AG04449 (cell line): Measurements from ENCODE around the gene LONP2.
"Not testable (repeated sequence)": the region's sequence is repeated elsewhere in the genome, so short reads cannot be mapped to it uniquely, and the experiment has no call there.

ENCODE experiments used
- CTCF ChIA-PET: fragments of 350-600 bp; formaldehyde crosslinking; extraction: SDS; loops from one replicate; lab custom pipeline; 2021; ENCODE audit warnings: antibody characterized with exemption; lab: Yijun Ruan, JAX
- POLR2A ChIA-PET: fragments of 400-600, 350-600 bp; formaldehyde crosslinking; extraction: SDS; loops from one replicate; lab custom pipeline; 2020; ENCODE audit warnings: antibody characterized with exemption, inconsistent platforms; lab: Yijun Ruan, JAX
- DNase-seq: peaks from one replicate; pipeline ENCODE4 v3.0.0-alpha.2; 2010; ENCODE audit warnings: low read depth, low spot score
- H3K4me3 ChIP-seq: 2 replicates; pipeline ENCODE4 v1.5.1; 2011; ENCODE audit warnings: low read depth, mild to moderate bottlenecking, control low read depth, low read length
- TF ChIP-seq, protein P1 (sequence below): IDR thresholded peaks from one replicate; pipeline ENCODE4 v1.5.1; 2011; ENCODE audit warnings: mild to moderate bottlenecking, moderate library complexity, low read length, control low read depth, inconsistent platforms; ENCODE audit not compliant: insufficient read depth; ENCODE audit errors: missing control alignments

The LONP2 gene

DNA sequence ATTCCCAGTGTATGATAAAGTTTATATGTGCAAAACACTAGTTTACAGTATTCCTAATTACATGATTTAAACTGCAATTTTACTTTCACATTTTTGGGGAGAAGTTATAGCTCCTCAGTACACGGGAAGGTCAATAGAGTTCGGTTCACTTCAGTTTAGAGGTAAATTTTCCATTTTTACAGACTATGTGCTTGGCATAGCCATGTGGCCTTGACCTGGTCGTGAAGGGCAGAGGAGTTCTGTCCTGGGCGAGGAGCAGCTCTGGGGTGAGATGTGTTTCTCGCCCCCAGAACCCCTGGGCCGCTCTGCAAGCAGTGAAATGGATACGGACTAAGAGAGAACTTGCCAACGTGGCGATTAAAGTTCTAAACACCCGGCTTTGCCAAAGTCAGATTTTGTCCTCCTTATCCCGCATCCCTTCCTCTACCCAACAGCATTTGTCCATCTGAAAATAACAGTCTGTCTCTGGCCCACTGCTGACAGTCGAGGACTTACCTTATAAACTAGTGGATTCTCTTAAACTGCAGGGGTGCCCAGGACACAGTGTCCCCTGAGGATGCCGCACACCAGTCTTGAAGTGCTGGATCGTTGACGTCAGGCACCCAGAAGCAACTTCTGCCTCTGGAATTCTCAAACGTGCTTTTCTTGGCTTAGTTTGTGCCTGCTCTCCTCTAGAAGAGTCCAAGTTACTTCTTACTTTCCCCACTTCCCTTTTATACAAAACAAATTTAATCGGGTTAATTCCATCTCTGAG is 142.6 kb downstream of the LONP2 start:
- no peak for DNase-seq
- TF ChIP-seq, protein P1, sequence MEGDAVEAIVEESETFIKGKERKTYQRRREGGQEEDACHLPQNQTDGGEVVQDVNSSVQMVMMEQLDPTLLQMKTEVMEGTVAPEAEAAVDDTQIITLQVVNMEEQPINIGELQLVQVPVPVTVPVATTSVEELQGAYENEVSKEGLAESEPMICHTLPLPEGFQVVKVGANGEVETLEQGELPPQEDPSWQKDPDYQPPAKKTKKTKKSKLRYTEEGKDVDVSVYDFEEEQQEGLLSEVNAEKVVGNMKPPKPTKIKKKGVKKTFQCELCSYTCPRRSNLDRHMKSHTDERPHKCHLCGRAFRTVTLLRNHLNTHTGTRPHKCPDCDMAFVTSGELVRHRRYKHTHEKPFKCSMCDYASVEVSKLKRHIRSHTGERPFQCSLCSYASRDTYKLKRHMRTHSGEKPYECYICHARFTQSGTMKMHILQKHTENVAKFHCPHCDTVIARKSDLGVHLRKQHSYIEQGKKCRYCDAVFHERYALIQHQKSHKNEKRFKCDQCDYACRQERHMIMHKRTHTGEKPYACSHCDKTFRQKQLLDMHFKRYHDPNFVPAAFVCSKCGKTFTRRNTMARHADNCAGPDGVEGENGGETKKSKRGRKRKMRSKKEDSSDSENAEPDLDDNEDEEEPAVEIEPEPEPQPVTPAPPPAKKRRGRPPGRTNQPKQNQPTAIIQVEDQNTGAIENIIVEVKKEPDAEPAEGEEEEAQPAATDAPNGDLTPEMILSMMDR: no peak
- ChIA-PET CTCF (interaction anchor here (2.0 to 2.4 kb wide), 2 partner anchors 237 to 244 kb away, joined by 7 to 13 read pairs; no protein-coding TSS in a partner anchor), POLR2A (no interaction called here)
- H3K4me3 ChIP-seq: no peak overlapping the region

DNA sequence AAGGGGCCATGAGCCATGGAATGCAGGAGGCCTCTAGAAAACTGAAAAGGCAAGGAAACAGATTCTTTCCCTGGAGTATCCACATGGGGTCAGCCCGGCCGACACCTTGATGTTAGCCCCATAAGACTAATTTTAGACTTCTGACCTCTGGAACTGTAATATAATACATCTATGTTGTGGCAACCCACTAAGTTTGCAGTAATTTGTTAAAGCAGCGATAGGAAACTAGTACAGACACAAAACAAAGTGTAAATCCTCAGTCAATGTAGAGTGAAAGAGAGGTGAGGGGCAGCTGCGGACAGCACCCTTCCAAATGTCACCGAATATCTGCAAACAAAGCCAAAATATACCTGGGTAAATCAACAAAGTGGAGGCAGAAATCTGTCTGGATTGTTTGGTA is 148.3 kb downstream of the LONP2 start:
- no peak overlapping the region for H3K4me3 ChIP-seq
- ChIA-PET POLR2A (no interaction called here), CTCF (no interaction called here)
- DNase-seq: no peak
- TF ChIP-seq, protein P1: no peak

DNA sequence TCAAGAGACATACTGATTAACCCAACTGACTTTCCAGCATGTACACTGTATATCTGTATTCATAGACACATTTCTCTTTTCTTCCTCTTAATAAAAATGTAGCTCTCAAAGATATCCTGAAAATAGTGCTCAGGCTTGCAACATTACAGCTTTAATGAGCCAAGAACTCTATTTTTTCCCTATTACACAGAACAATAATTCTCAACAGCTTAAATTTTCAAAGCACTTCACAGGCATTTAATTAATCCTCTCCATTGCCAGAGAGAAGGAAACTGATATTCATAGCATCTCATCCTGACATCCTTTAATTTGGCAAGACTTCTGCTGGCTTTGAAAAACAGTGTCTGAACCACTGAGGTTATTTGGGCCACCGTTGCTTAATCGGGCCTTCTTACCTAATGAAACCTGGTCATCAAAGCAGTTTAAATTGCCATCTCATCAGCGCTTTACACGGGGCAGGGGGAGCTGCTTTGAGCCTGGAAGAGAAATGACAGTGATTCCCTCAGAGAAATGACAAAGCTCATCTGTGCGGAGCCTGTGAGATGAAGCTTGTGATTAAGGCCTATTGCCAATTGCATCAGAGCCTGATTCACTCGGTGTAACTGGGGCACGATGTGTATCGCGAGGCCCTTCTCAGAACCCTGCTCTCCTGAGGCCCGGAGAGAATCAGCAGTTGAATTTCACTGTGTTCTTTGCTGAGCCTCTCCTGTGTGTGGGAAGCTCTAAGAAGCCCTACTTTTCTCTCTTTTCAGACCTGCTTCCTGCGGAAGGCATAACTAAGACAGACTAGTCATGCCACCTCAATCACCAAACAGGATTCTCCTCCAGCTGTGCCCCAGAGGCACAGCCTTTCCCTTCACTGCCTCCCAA is 149.6 kb downstream of the LONP2 start:
- TF ChIP-seq, protein P1: no peak
- POLR2A ChIA-PET: interaction anchor here (0.7 kb wide), 1 partner anchor 9 kb away, joined by 4 read pairs; no protein-coding TSS in a partner anchor
- peak; percentile 31 for DNase-seq
- no peak overlapping the region for H3K4me3 ChIP-seq
- CTCF ChIA-PET: interaction anchor here (0.6 to 1.8 kb wide), 3 partner anchors 23 to 229 kb away, joined by 3 to 8 read pairs (median 3); no protein-coding TSS in a partner anchor

DNA sequence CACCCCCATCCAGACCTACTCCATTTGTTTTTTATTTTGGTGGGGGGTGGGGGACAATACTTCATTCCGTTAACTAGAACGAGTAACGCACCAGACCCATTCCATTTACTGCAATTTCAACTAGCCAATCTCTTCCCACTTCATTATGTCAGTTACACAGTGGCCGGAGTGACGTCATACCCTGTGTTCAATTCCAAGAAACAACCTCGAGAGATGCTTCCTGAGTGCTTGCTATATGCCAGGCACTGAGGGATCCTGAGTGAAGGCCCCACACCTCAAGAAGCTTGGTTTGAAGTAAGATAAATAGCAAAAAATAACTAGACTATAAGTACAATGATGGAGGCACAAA is 150.2 kb downstream of the LONP2 start:
- TF ChIP-seq, protein P1: no peak
- no peak for DNase-seq
- no peak overlapping the region for H3K4me3 ChIP-seq
- ChIA-PET CTCF (interaction anchor here (1.4 to 1.8 kb wide), 2 partner anchors 43 to 229 kb away, joined by 3 to 8 read pairs; no protein-coding TSS in a partner anchor), POLR2A (no interaction called here)

DNA sequence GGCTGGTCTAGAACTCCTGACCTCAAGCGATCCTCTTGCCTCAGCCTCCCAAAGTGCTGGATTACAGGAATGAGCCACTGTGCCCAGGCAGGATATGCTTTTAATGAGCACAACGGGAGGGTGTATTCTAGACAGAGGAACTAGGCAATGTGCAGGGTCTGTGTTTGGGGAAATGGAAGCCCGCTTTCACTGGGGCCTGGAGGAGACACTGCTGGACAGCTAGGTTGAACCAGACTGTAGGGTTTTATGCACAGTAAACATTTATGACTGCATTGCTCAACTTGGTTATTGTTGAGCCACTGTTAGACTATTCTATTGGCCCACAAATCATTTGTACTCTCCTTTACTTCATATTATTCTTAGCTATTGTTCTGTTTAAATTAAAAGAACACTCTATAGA is 151.3 kb downstream of the LONP2 start:
- no peak overlapping the region for H3K4me3 ChIP-seq
- TF ChIP-seq, protein P1: no peak
- ChIA-PET POLR2A (no interaction called here), CTCF (interaction anchor here (0.6 kb wide), 1 partner anchor 10 kb away, joined by 3 read pairs; the partner anchor contains the start of gene SIAH1)
- DNase-seq: no peak

DNA sequence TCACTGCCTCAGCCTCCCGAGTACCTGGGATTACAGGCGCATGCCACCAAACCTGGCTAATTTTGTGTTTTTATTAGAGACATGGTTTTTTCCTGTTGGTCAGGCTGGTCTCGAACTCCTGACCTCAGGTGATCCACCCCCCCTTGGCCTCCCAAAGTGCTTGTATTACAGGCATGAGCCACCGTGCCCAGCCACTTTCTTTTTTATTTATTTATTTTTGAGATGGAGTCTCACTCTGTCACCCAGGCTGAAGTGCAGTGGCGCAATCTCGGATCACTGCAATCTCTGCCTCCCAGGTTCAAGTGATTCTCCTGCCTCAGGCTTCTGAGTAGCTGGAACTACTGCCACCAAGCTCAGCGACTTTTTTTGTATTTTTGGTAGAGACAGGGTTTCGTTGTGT is 158.4 kb downstream of the LONP2 start:
- CTCF ChIA-PET, POLR2A ChIA-PET: not testable (repeated sequence)

More for the DNA sequence above, 158.4 kb downstream of the LONP2 start:
- not testable (repeated sequence) for DNase-seq, H3K4me3 ChIP-seq
